ENCODE results near the gene RALGAPB. TPM values are rescaled to one million over a fixed set of nuclear protein-coding genes. Genes with fewer than 3 reads are reported as not detected.

RALGAPB gene
- total and polyA plus RNA-seq, 4 donors: 9.0 to 58.5 (median 21.3) TPM

DNA sequence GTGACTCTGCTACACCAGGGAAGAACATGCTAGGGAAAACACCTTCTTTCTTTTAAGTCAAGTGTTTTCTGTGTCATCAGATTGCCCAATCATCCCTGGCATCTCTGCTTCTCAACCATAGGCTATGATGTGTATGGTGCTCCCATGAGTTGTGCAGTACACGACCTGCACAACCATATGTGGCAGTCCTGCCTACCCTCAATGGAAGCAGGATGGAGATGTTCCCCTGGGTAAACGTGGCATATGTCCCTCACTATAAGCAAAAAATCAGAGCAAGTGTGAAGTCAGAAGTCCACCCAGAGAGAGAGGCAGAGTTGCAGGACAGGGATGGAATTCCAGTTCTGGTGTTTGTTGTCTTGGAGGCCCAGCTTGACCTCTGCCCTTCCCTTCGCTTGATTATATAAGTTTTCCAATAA lies 27.3 kb upstream of the RALGAPB start:
- no peak overlapping the region for H3K4me3 ChIP-seq
- H3K27ac ChIP-seq (ENCODE audit: low read depth in 1 of 2, low read length in 1 of 2): no peak overlapping the region
- DNase-seq: no peak
- no peaks in the 10 kb centered on the region for H3K9me3 ChIP-seq (ENCODE audit: control insufficient read depth in 4 of 4, insufficient read depth in 3 of 4, low read length in 3 of 4)
- H3K27me3 ChIP-seq (ENCODE audit: control insufficient read depth in 3 of 3, insufficient read depth in 3 of 3, low read length in 2 of 3): peaks cover 0 to 3% (median 0%) of the 10 kb centered on the region in 3 donors
- peaks cover 0 to 10% (median 3%) of the 10 kb centered on the region in 5 donors for H3K4me1 ChIP-seq (ENCODE audit: control insufficient read depth in 5 of 5, insufficient read depth in 5 of 5, low read length in 5 of 5)
- no peak for ATAC-seq (ENCODE audit: insufficient read depth, low FRiP score)
- no peak overlapping the region for H3K9ac ChIP-seq (ENCODE audit: insufficient read depth in 1 of 2, low read length in 2 of 2)
- 84 to 89% methylated on average over 3 of the region's 3 CpGs for WGBS, 2 donors
- TF ChIP-seq, protein P1, sequence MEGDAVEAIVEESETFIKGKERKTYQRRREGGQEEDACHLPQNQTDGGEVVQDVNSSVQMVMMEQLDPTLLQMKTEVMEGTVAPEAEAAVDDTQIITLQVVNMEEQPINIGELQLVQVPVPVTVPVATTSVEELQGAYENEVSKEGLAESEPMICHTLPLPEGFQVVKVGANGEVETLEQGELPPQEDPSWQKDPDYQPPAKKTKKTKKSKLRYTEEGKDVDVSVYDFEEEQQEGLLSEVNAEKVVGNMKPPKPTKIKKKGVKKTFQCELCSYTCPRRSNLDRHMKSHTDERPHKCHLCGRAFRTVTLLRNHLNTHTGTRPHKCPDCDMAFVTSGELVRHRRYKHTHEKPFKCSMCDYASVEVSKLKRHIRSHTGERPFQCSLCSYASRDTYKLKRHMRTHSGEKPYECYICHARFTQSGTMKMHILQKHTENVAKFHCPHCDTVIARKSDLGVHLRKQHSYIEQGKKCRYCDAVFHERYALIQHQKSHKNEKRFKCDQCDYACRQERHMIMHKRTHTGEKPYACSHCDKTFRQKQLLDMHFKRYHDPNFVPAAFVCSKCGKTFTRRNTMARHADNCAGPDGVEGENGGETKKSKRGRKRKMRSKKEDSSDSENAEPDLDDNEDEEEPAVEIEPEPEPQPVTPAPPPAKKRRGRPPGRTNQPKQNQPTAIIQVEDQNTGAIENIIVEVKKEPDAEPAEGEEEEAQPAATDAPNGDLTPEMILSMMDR (IDR thresholded peaks at IDR 0.05; ENCODE audit: control extremely low read depth, extremely low read depth): no peak
- H3K36me3 ChIP-seq (ENCODE audit: control insufficient read depth in 4 of 4, insufficient read depth in 4 of 4, low read length in 4 of 4): peaks cover 0 to 12% (median 7%) of the 10 kb centered on the region in 4 donors

DNA sequence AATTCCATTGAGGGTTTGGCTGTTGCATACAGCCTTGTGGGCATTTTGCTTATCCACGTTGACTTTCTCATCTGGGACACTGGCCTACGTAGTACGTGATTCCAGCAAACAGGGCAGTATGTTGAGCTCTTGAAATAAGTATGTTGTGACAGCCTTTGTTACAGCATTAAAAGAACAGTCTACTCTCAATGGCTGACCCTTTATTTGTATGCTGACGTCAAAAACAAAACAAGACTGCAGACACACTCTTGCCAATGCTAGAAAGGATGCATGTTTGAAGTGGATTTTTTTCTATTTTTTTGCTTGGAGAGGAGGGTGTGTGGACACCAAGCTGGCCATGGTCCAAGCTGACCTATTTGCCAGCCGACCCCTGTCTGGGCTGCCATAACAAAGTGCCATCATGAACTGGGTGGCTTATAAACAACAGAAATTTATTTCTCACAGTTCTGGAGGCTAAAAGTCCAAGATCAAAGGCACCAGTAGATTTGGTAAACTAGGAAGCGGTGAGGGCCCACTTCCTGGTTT lies 26.7 kb upstream of the RALGAPB start:
- H3K27ac ChIP-seq (ENCODE audit: low read depth in 1 of 2, low read length in 1 of 2): peak overlapping the region in 1 of 2 donors; percentile 18
- 76 to 83% methylated on average over 6 of the region's 6 CpGs for WGBS, 2 donors
- TF ChIP-seq, protein P1 (IDR thresholded peaks at IDR 0.05; ENCODE audit: control extremely low read depth, extremely low read depth): no peak
- H3K4me3 ChIP-seq: no peak overlapping the region
- no peaks in the 10 kb centered on the region for H3K9me3 ChIP-seq (ENCODE audit: control insufficient read depth in 4 of 4, insufficient read depth in 3 of 4, low read length in 3 of 4)
- peaks cover 0 to 10% (median 3%) of the 10 kb centered on the region in 5 donors for H3K4me1 ChIP-seq (ENCODE audit: control insufficient read depth in 5 of 5, insufficient read depth in 5 of 5, low read length in 5 of 5)
- H3K27me3 ChIP-seq (ENCODE audit: control insufficient read depth in 3 of 3, insufficient read depth in 3 of 3, low read length in 2 of 3): peaks cover 0 to 3% (median 0%) of the 10 kb centered on the region in 3 donors
- DNase-seq: no peak
- H3K36me3 ChIP-seq (ENCODE audit: control insufficient read depth in 4 of 4, insufficient read depth in 4 of 4, low read length in 4 of 4): peaks cover 0 to 14% (median 8%) of the 10 kb centered on the region in 4 donors
- ATAC-seq (ENCODE audit: insufficient read depth, low FRiP score): no peak
- no peak overlapping the region for H3K9ac ChIP-seq (ENCODE audit: insufficient read depth in 1 of 2, low read length in 2 of 2)

DNA sequence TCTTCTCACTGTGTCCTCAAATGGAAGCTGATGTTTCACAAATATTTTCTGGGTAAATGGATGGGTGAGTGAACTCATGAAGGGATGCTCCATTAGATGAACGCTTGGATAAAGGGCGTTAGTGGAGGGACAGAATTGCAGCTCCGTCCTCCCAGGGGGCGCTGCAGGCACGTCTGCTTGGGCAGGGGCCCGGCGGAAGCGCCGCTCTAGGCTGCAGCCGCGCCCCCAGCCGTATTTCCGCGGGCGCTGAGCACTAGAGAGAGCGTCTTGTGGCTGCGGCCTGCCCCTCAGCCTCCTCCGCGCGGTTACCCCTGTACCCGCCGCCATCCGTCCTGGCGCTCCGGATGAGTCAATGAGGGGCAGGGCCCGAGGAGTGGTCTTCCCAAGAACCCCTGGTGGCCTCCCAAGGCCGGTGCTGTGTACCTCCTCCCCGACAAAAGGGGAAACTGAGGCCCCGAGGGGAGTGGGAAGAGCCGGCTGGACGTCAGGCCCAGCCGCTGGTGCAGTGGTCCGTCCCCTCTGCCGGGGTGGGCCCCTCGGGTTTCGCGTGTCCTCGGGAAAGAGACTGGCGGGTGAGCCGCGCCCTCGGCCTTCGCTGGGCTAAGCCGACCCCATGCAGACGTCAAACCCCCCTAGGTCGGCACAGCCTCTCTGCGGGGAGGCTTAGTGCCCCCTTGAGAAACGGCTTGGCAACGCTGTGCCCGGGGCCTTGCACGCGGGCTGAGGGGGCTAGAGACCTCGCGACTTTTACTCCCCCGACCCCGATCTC lies 26.0 kb upstream of the RALGAPB start:
- H3K27ac ChIP-seq (ENCODE audit: low read depth in 1 of 2, low read length in 1 of 2): peak overlapping the region; percentile 88 to 94
- peaks cover 0 to 10% (median 3%) of the 10 kb centered on the region in 5 donors for H3K4me1 ChIP-seq (ENCODE audit: control insufficient read depth in 5 of 5, insufficient read depth in 5 of 5, low read length in 5 of 5)
- peaks cover 0 to 14% (median 11%) of the 10 kb centered on the region in 4 donors for H3K36me3 ChIP-seq (ENCODE audit: control insufficient read depth in 4 of 4, insufficient read depth in 4 of 4, low read length in 4 of 4)
- H3K27me3 ChIP-seq (ENCODE audit: control insufficient read depth in 3 of 3, insufficient read depth in 3 of 3, low read length in 2 of 3): peaks cover 0 to 3% (median 0%) of the 10 kb centered on the region in 3 donors
- peak overlapping the region; percentile 94 for H3K4me3 ChIP-seq
- no peaks in the 10 kb centered on the region for H3K9me3 ChIP-seq (ENCODE audit: control insufficient read depth in 4 of 4, insufficient read depth in 3 of 4, low read length in 3 of 4)
- H3K9ac ChIP-seq (ENCODE audit: insufficient read depth in 1 of 2, low read length in 2 of 2): peak overlapping the region; percentile 58 to 78
- TF ChIP-seq, protein P1 (IDR thresholded peaks at IDR 0.05; ENCODE audit: control extremely low read depth, extremely low read depth): peak; percentile 91
- WGBS, 2 donors: 2% methylated on average over 51 to 56 of the region's 56 CpGs
- DNase-seq (peak; percentile 89 to 97 (median 91)), ATAC-seq (ENCODE audit: insufficient read depth, low FRiP score) (peak; percentile 96)

Data from lung (tissue), 12 donors.